Measurements from ENCODE around the gene MAP3K7.

- TF ChIP-seq YY1 (IDR thresholded peaks at IDR 0.05) (no peak), CTCF (IDR thresholded peaks at IDR 0.05; ENCODE audit: low read depth, low read length, missing input control) (no peak), JUND (IDR thresholded peaks at IDR 0.05) (no peak), TAF1 (conservative IDR thresholded peaks at IDR 0.05) (no peak), REST (IDR thresholded peaks at IDR 0.05) (no peak), SP1 (IDR thresholded peaks at IDR 0.05) (no peak)
Measured at GRCh38 chr6:90492369-90492768, 94.5 kb downstream of the MAP3K7 start.

Measured in liver (tissue), 3 donors.